Measurements from ENCODE around the gene IFNK.

Gene IFNK

GRCh38 chr9:27539479-27540441, 15.7 kb downstream of the IFNK start:
- peak; percentile 49 for DNase-seq (ENCODE audit: low spot score)

- DNase-seq (ENCODE audit: low spot score), result peak; percentile 9
Observed at GRCh38 chr9:27540502-27540901, 16.4 kb downstream of the IFNK start.

GRCh38 chr9:27541740-27542139, 17.6 kb downstream of the IFNK start:
- DNase-seq (ENCODE audit: low spot score), result no peak

- DNase-seq (ENCODE audit: low spot score), result peak; percentile 16
Observed at GRCh38 chr9:27542508-27542907, 18.4 kb downstream of the IFNK start.

GRCh38 chr9:27545471-27545870, 21.4 kb downstream of the IFNK start:
- DNase-seq (ENCODE audit: low spot score), result no peak

GRCh38 chr9:27548055-27548741, 24.1 kb downstream of the IFNK start:
- peak; percentile 52 for DNase-seq (ENCODE audit: low spot score)

- DNase-seq (ENCODE audit: low spot score), result peak; percentile 27
Observed at GRCh38 chr9:27549196-27549755, 25.2 kb downstream of the IFNK start.

GRCh38 chr9:27554712-27555111, 30.6 kb downstream of the IFNK start:
- DNase-seq (ENCODE audit: low spot score), result no peak

GRCh38 chr9:27556470-27556869, 32.4 kb downstream of the IFNK start:
- no peak for DNase-seq (ENCODE audit: low spot score)

GRCh38 chr9:27558307-27558706, 34.2 kb downstream of the IFNK start:
- no peak for DNase-seq (ENCODE audit: low spot score)

- DNase-seq (ENCODE audit: low spot score), result no peak
Observed at GRCh38 chr9:27560457-27560856, 36.4 kb downstream of the IFNK start.

GRCh38 chr9:27561685-27562084, 37.6 kb downstream of the IFNK start:
- no peak for DNase-seq (ENCODE audit: low spot score)

GRCh38 chr9:27563738-27564430, 39.8 kb downstream of the IFNK start:
- DNase-seq (ENCODE audit: low spot score), result no peak

GRCh38 chr9:27564670-27565069, 40.6 kb downstream of the IFNK start:
- no peak for DNase-seq (ENCODE audit: low spot score)

GRCh38 chr9:27565696-27566095, 41.6 kb downstream of the IFNK start:
- DNase-seq (ENCODE audit: low spot score), result no peak

- no peak for DNase-seq (ENCODE audit: low spot score)
Observed at GRCh38 chr9:27566118-27566517, 42.0 kb downstream of the IFNK start.

GRCh38 chr9:27569406-27569805, 45.3 kb downstream of the IFNK start:
- DNase-seq (ENCODE audit: low spot score), result no peak

GRCh38 chr9:27571011-27571410, 46.9 kb downstream of the IFNK start:
- no peak for DNase-seq (ENCODE audit: low spot score)

GRCh38 chr9:27572061-27572460, 48.0 kb downstream of the IFNK start:
- no peak for DNase-seq (ENCODE audit: low spot score)

- peak; percentile 9 for DNase-seq (ENCODE audit: low spot score)
Observed at GRCh38 chr9:27572566-27572917, 48.5 kb downstream of the IFNK start.

- peak; percentile 95 for DNase-seq (ENCODE audit: low spot score)
Observed at GRCh38 chr9:27572918-27573633, 49.0 kb downstream of the IFNK start, which contains the start of gene C9orf72. TSS of gene C9orf72 (minus strand) at chr9:27573481. CDS start at chr9:27567120, 6,361 bp downstream.
